HG02870 (cell line): ENCODE results near the gene CLTCL1.

Source experiments
- ATAC-seq: cut with Tn5 transposase; IDR thresholded peaks from one replicate; pipeline ENCODE4 v1.9.1; 2021; ENCODE audit warnings: mild to moderate bottlenecking, moderate library complexity; ENCODE audit not compliant: unreplicated experiment

Gene CLTCL1

DNA sequence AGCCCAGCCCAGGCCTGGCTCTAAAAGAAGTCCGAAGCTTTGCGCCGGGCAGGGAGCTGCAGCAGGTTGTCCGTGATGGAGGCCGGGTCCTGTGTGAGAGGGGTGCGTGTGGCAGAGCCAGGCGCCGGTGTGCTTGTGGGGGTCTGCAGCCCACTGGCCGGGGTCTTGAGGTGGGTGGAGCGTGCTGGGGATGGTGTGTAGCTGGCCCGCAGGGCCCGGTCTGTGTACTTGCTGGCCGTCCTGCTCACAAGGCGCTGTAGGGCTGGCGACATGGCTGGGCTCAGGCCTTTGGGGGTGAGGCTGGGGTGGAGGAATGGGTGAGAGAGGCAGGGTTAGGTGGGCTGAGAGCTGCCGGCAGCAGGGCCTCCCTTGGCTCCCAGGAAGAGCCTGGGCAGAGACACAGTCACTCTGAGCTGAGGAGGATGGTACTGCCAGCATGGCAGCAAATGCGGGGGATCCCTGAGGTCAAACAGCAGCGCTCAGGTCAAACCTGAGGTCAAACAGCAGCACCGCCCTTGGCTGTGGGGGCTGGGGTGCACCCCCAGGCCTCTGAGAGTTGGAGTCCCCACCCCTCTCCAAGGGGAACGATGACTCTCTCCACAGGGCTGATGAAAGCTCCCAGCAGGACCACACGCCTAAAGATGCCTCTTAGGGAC lies 157.2 kb downstream of the CLTCL1 start:
- ATAC-seq, result no peak

DNA sequence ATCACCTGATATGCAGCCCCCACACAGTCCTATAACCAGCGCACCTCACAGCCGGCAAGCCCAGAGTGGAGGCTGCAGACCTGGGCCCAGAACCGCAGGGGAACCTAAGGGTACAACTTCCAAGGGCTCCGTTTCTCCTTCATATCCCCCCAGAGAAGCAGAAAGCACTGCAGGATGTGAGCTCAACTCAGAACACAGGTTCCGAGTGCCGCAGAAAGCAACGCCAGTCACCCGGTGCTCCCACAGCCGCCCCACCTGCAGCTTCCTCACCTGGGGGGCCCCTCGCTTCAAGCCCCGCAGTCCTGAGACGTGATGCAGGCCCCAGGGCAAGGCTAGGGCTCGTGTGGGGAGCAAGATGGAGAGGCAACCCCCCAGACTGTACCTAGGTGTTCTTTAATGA lies 158.0 kb downstream of the CLTCL1 start:
- ATAC-seq, result no peak

DNA sequence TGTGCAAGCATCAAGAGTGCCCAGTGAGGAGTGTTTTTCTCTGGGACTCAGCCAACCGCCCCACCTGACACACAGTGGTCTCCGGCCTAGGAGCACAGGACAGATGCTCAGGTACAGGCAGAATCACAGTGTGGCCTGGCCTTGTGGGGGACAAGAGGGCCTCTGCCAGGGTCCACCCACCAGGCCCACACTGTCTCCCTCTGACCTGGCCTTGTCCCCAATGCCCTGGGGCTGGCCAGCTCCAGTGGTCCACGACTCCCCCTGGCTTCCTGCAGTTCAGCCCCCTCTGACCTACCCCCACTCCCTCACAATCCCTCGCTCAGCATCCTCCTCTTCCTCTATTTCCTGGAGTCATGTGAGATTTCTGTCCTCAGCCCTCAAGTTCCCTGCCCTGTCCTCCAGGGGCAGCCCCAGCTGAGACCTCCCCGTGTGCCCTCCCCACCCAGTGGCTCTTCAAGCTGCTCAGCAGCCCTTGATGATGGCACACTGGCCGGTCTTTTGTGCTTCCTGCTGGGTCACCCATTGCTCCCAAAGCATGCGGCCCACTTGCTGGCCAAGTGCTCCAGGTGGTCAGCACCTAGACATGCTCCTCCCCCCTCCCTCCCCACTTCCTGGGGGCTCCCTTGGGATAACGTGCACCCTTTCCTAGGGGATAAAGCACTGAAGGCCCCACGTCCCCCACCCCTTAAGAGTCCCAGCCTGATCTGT lies 158.7 kb downstream of the CLTCL1 start:
- ATAC-seq, result no peak

DNA sequence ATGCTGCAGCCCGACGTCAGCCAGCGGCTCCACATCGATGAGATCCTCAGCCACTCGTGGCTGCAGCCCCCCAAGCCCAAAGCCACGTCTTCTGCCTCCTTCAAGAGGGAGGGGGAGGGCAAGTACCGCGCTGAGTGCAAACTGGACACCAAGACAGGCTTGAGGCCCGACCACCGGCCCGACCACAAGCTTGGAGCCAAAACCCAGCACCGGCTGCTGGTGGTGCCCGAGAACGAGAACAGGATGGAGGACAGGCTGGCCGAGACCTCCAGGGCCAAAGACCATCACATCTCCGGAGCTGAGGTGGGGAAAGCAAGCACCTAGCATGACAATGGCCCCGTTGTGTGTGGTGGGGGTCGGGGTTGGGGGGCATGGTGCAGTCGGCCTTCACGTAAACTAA lies 159.4 kb downstream of the CLTCL1 start:
- no peak for ATAC-seq

DNA sequence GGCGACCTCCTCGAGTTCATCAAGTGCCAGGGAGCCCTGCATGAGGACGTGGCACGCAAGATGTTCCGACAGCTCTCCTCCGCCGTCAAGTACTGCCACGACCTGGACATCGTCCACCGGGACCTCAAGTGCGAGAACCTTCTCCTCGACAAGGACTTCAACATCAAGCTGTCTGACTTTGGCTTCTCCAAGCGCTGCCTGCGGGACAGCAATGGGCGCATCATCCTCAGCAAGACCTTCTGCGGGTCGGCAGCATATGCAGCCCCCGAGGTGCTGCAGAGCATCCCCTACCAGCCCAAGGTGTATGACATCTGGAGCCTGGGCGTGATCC lies 159.9 kb downstream of the CLTCL1 start:
- ATAC-seq, result no peak

DNA sequence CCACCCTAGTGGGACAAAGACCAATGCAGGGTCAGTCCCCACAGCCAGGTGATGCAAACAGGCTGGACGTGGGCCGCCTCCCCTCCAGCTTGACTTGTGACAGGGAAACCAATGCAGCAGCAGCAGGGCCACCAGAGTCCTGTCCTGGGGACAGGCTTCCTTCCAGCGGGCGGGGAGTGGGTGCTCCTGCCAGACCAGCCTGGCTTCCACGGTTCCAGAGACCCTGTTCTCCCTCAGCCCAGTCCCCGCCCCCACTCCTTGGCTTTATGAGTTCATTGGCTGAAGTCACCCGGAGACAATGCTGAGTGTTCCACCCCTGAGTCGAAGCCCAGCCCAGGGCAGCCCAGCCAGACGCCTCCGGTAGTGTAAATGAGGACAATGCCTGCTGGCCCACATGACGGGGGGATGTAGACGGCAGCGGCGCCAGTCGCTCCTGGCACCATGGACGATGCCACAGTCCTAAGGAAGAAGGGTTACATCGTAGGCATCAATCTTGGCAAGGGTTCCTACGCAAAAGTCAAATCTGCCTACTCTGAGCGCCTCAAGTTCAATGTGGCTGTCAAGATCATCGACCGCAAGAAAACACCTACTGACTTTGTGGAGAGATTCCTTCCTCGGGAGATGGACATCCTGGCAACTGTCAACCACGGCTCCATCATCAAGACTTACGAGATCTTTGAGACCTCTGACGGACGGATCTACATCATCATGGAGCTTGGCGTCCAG lies 160.4 kb downstream of the CLTCL1 start, which contains the start of gene TSSK2:
Gene TSSK2 (plus strand): TSS at position 350 of the 726 bp plus-strand sequence. CDS start 92 bp downstream, at position 442.
- ATAC-seq, result no peak

DNA sequence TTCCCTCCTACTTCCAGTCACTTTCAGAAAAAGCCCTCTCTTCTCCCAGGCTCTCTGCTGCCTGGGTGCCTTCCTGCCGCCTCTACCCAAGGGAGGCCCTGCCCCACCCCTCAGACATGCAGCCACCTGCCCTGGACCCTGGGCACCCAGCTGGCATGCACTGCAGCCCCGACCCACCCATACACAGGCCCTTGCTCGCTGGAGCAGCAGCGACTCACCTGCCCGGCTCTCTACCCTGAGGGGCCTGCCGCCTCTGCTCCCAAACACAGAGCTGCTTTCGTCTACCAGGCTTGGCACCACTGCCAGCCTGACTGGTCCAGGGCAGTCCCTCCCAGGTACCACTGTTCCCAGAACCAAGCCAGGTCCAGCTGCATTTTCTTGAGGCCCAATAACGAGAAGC lies 161.6 kb downstream of the CLTCL1 start:
- no peak for ATAC-seq
